ENCODE data around the gene WNT5B. TPM values are rescaled to one million over a fixed set of nuclear protein-coding genes. Genes with fewer than 3 reads are reported as not detected.

WNT5B gene
- total and polyA plus RNA-seq, 2 of the 4 experiments (the other 2 are of a cell fraction), result 83.7 to 102 TPM

GRCh38 chr12:1647285-1647669 lies 18.2 kb downstream of the WNT5B start:
- Histone ChIP-seq H2BK15ac (ENCODE audit: low read depth, low read length) (no peak overlapping the region), H3K4me1 (ENCODE audit: control insufficient read depth, insufficient read depth, low read length) (peaks cover 13% of the 10 kb centered on the region), H3K4me2 (ENCODE audit: low read depth, low read length) (no peak overlapping the region), H3K4me3 (ENCODE audit: insufficient read depth, low read depth, low read length) (no peak overlapping the region), H4K5ac (ENCODE audit: low read depth, low read length) (no peak overlapping the region), H3K27me3 (ENCODE audit: control insufficient read depth, insufficient read depth, low read length) (no peaks in the 10 kb centered on the region), H3K14ac (replicated peaks; ENCODE audit: low read depth, low read length) (no peak overlapping the region), H3K23ac (ENCODE audit: low read depth, low read length) (no peak overlapping the region), H4K8ac (ENCODE audit: low read depth in 2 of 2, low read length in 2 of 2) (no peak overlapping the region), H4K91ac (ENCODE audit: insufficient read depth, low read depth, low read length) (no peak overlapping the region), H2AK9ac (replicated peaks; ENCODE audit: low read depth, low read length, poor library complexity) (no peak overlapping the region), H3K9me3 (ENCODE audit: control insufficient read depth, insufficient read depth, low read length) (no peaks in the 10 kb centered on the region), H3K56ac (ENCODE audit: extremely low read depth, insufficient read depth, low read length) (no peak overlapping the region), H3K36me3 (ENCODE audit: control insufficient read depth, insufficient read depth, low read length) (peaks cover 13% of the 10 kb centered on the region), H3K18ac (ENCODE audit: low read depth, low read length) (no peak overlapping the region), H2AFZ (replicated peaks; ENCODE audit: low read length, poor library complexity) (no peak overlapping the region), H3K4ac (ENCODE audit: low read depth, low read length) (no peak overlapping the region), H4K20me1 (ENCODE audit: insufficient read depth, low read length) (peaks cover 36% of the 10 kb centered on the region), H3K9me1 (ENCODE audit: insufficient read depth, low read length) (peaks cover 12% of the 10 kb centered on the region), H3K27ac (ENCODE audit: insufficient read depth, low read length) (no peak overlapping the region), H3K79me1 (ENCODE audit: low read depth in 1 of 2, low read length in 2 of 2) (peaks cover 7 to 62% of the 10 kb centered on the region in 2 experiments; a peak in 3 of 4 replicates), H2AK5ac (ENCODE audit: low read depth, low read length) (no peak overlapping the region), H2BK20ac (ENCODE audit: low read depth, low read length) (no peak overlapping the region), H2BK120ac (ENCODE audit: low read depth, low read length) (no peak overlapping the region), H2BK5ac (ENCODE audit: low read depth, low read length, poor library complexity, severe bottlenecking) (no peak overlapping the region), H3K9ac (ENCODE audit: low read depth, low read length) (no peak overlapping the region)
- no peak for TF ChIP-seq RAD21 (IDR thresholded peaks at IDR 0.05; ENCODE audit: low read length)
- no peak for TF ChIP-seq MAZ (IDR thresholded peaks at IDR 0.05; ENCODE audit: borderline replicate concordance, low read depth, low read length)
- no peak for TF ChIP-seq RCOR1 (IDR thresholded peaks at IDR 0.05; ENCODE audit: insufficient replicate concordance, low read length)
- TF ChIP-seq FOS (IDR thresholded peaks at IDR 0.05; ENCODE audit: low read depth, low read length), result no peak
- TF ChIP-seq, protein P1, sequence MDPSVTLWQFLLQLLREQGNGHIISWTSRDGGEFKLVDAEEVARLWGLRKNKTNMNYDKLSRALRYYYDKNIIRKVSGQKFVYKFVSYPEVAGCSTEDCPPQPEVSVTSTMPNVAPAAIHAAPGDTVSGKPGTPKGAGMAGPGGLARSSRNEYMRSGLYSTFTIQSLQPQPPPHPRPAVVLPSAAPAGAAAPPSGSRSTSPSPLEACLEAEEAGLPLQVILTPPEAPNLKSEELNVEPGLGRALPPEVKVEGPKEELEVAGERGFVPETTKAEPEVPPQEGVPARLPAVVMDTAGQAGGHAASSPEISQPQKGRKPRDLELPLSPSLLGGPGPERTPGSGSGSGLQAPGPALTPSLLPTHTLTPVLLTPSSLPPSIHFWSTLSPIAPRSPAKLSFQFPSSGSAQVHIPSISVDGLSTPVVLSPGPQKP (IDR thresholded peaks at IDR 0.05; ENCODE audit: borderline replicate concordance, low read depth, low read length), result no peak
- no peak for TF ChIP-seq MXI1 (IDR thresholded peaks at IDR 0.05; ENCODE audit: borderline replicate concordance, low read depth, low read length)
- no peak for TF ChIP-seq SMC3 (IDR thresholded peaks at IDR 0.05; ENCODE audit: low read depth, low read length)
- TF ChIP-seq NFE2L2 (IDR thresholded peaks at IDR 0.05; ENCODE audit: low read depth, low read length), result no peak
- no peak for TF ChIP-seq CHD1 (IDR thresholded peaks at IDR 0.05; ENCODE audit: low read depth, low read length)
- TF ChIP-seq MAFK (IDR thresholded peaks at IDR 0.05; ENCODE audit: low read depth, low read length), result no peak
- no peak for TF ChIP-seq POLR2A (IDR thresholded peaks at IDR 0.05; ENCODE audit: low read depth, low read length)
- no peak for TF ChIP-seq BHLHE40 (IDR thresholded peaks at IDR 0.05; ENCODE audit: low read depth, low read length)
- no peak for TF ChIP-seq RFX5 (IDR thresholded peaks at IDR 0.05; ENCODE audit: low read depth, low read length)
- TF ChIP-seq, protein P2, sequence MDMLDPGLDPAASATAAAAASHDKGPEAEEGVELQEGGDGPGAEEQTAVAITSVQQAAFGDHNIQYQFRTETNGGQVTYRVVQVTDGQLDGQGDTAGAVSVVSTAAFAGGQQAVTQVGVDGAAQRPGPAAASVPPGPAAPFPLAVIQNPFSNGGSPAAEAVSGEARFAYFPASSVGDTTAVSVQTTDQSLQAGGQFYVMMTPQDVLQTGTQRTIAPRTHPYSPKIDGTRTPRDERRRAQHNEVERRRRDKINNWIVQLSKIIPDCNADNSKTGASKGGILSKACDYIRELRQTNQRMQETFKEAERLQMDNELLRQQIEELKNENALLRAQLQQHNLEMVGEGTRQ (IDR thresholded peaks at IDR 0.05; ENCODE audit: low read depth, low read length), result no peak
- TF ChIP-seq CEBPB (IDR thresholded peaks at IDR 0.05; ENCODE audit: low read depth, low read length), result no peak
- dilution Hi-C loops (cut with HindIII; ENCODE audit: low sequenced_read_pairs, unreplicated experiment), result no loop called here
- CTCF ChIA-PET, result interaction anchor here (1.0 kb wide), 1 partner anchor 12 kb away, joined by 3 read pairs; no protein-coding TSS in a partner anchor
- intact Hi-C loops (cut with micrococcal nuclease), result no loop called here
- no TSS peak for BruUV-seq (replicated peaks)
- ATAC-seq (ENCODE audit: low read depth) (no peak), DNase-seq (no peak)
- WGBS, 2 experiments (ENCODE audit: extremely low coverage in 2 of 2, insufficient read length in 1 of 2), result no CpG with 5 or more reads among the region's 3 CpGs
- POLR2A ChIA-PET (ENCODE audit: unreplicated experiment), result no interaction called here
- in situ Hi-C loops (cut with MboI; ENCODE audit: low sequenced_read_pairs), result loop anchor here (5.0 kb wide), 2 partner anchors 140 to 290 kb away; no protein-coding TSS in a partner anchor
